ENCODE results near the gene MIPEP.

MIPEP gene

DNA sequence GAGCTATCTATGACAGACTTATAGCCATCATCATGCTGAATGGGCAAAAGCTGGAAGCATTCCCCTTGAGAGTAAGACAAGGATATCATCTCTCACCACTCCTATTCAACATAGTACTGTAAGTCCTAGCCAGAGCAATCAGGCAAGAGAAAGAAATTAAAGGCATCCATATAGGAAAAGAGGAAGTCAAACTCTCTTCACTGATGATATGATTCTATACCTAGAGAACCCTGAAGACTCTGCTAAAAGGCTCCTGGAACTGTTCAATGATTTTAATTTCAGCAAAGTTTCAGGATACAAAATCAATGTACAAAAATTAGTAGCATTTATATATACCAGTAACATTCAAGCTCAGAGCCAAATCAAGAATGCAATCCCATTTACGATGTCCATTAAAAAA is 29.8 kb upstream of the MIPEP start:
- TF ChIP-seq, protein P1, sequence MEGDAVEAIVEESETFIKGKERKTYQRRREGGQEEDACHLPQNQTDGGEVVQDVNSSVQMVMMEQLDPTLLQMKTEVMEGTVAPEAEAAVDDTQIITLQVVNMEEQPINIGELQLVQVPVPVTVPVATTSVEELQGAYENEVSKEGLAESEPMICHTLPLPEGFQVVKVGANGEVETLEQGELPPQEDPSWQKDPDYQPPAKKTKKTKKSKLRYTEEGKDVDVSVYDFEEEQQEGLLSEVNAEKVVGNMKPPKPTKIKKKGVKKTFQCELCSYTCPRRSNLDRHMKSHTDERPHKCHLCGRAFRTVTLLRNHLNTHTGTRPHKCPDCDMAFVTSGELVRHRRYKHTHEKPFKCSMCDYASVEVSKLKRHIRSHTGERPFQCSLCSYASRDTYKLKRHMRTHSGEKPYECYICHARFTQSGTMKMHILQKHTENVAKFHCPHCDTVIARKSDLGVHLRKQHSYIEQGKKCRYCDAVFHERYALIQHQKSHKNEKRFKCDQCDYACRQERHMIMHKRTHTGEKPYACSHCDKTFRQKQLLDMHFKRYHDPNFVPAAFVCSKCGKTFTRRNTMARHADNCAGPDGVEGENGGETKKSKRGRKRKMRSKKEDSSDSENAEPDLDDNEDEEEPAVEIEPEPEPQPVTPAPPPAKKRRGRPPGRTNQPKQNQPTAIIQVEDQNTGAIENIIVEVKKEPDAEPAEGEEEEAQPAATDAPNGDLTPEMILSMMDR (IDR thresholded peaks at IDR 0.05; ENCODE audit: borderline replicate concordance, control extremely low read depth, extremely low read depth, insufficient read depth, missing control alignments), result no peak
- no peak for DNase-seq (ENCODE audit: low spot score)
- in situ Hi-C loops (cut with MboI; ENCODE audit: low sequenced_read_pairs, unreplicated experiment), result loop anchor here (10.0 kb wide), 1 partner anchor 306 kb away; no protein-coding TSS in a partner anchor

DNA sequence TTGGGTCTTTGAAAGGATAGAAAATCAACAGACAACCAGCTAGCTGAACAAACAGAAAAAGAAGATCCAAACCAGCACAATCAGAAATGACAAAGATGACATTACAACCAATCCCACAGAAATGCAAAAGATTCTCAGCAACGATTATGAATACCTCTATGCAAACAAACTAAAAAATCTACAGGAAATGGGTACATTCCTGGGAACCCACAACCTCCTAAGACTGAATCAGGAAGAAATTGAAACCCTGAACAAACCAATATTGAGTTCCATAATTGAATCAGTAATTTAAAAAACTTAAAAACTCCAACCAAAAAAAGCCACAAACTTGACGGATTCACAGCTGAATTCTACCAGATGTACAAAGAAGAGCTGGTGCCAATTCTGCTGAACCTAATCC is 29.0 kb upstream of the MIPEP start:
- in situ Hi-C loops (cut with MboI; ENCODE audit: low sequenced_read_pairs, unreplicated experiment), result loop anchor here (10.0 kb wide), 1 partner anchor 307 kb away; no protein-coding TSS in a partner anchor
- no peak for DNase-seq (ENCODE audit: low spot score)
- TF ChIP-seq, protein P1 (IDR thresholded peaks at IDR 0.05; ENCODE audit: borderline replicate concordance, control extremely low read depth, extremely low read depth, insufficient read depth, missing control alignments), result no peak

DNA sequence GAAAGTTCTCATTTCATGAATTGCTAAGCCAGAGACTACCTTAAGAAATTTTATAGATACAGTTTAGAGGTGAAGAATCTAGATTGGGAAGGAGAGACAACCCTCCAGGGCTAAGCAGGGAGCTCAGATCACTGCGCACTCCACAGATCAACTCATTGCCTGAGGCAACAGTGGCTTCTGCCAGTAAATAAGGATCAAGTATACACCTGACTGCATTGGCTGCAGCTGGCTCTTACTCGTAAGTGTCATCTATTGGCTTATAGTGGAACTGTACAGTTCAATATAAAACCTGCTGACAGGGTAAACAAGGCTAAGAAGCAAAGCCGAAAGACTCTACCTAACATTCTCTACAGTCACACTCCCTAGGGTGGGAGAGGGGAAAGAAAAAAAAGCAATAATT is 26.1 kb upstream of the MIPEP start:
- in situ Hi-C loops (cut with MboI; ENCODE audit: low sequenced_read_pairs, unreplicated experiment), result loop anchor here (10.0 kb wide), 1 partner anchor 309 kb away; no protein-coding TSS in a partner anchor
- DNase-seq (ENCODE audit: low spot score), result no peak
- TF ChIP-seq, protein P1 (IDR thresholded peaks at IDR 0.05; ENCODE audit: borderline replicate concordance, control extremely low read depth, extremely low read depth, insufficient read depth, missing control alignments), result no peak

DNA sequence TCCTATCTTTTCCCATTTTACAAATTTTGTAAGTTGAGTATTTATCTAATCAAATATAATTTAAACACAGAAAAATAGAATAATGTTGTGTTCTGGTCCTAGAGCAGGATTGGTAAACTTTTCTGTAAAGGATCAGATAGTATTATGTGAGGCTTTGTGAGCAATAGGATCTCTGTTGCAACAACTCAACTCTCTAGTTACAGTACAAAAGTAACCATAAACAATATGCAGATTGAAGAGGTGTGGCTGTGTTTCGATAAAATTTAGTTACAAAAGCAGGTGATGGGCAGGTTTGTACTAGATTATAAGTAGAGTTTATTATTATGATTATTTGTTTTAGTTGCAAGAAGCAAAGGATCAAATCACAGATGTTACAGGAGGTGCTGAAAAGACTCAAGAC is 23.3 kb upstream of the MIPEP start:
- in situ Hi-C loops (cut with MboI; ENCODE audit: low sequenced_read_pairs, unreplicated experiment), result loop anchor here (10.0 kb wide), 1 partner anchor 312 kb away; no protein-coding TSS in a partner anchor
- TF ChIP-seq, protein P1 (IDR thresholded peaks at IDR 0.05; ENCODE audit: borderline replicate concordance, control extremely low read depth, extremely low read depth, insufficient read depth, missing control alignments), result no peak
- DNase-seq (ENCODE audit: low spot score), result no peak

DNA sequence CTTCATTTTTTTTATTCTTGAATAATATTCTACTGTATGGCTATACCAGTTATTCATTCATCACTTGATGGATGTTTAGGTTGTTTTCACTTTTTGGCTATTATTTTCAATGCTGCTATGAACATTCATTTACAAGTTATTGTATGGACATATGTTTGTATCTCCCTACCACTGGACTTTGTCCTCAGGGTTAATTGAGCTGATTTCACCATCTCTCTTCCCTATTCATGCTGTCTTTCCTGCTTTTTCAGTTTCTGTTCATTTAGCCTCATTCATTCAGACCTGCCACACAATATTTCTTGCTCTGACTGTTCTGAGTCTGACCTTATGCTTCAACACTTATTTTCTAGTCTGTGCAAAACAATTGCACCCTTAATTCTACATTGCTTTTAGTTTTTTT is 20.4 kb upstream of the MIPEP start:
- no peak for DNase-seq (ENCODE audit: low spot score)
- in situ Hi-C loops (cut with MboI; ENCODE audit: low sequenced_read_pairs, unreplicated experiment), result loop anchor here (10.0 kb wide), 1 partner anchor 315 kb away; no protein-coding TSS in a partner anchor
- TF ChIP-seq, protein P1 (IDR thresholded peaks at IDR 0.05; ENCODE audit: borderline replicate concordance, control extremely low read depth, extremely low read depth, insufficient read depth, missing control alignments), result no peak

DNA sequence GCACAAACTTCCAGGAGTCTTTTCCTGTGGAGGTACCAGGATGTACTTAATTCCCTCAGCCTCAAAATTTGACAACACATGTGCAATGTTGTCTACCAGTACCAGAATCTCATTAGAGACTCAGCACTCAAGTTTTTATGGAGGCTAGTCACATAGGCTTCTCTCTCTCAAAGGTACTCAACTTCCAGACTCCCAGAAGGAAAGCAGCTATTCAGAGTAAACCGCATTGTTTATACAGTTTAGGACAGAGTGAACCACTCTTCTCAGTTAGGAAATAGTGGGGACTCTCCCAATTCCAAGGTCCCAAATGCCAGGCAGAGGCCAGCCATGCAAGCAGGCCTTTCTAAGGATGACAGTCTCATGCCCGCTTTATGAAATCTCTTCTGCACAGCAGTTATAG is 16.6 kb upstream of the MIPEP start:
- in situ Hi-C loops (cut with MboI; ENCODE audit: low sequenced_read_pairs, unreplicated experiment), result no loop called here
- DNase-seq (ENCODE audit: low spot score), result no peak
- TF ChIP-seq, protein P1 (IDR thresholded peaks at IDR 0.05; ENCODE audit: borderline replicate concordance, control extremely low read depth, extremely low read depth, insufficient read depth, missing control alignments), result no peak

Data from GM13976 (cell line).